HepG2 (cell line): ENCODE measurements around the gene PLK4.
"Not testable (repeated sequence)": the region's sequence is repeated elsewhere in the genome, so short reads cannot be mapped to it uniquely, and the experiment has no call there.

Experiments
- EZH2 ChIP-seq: conservative IDR thresholded peaks from 2 replicates; pipeline ENCODE4 v1.6.1; 2012; ENCODE audit warnings: mild to moderate bottlenecking, low read depth, low read length, moderate library complexity
- GABPB1 ChIP-seq: IDR thresholded peaks from 2 replicates; pipeline ENCODE4 v1.6.1; 2016; ENCODE audit warnings: mild to moderate bottlenecking, missing genetic modification reagents, moderate library complexity, missing compliant biosample characterization
- ZNF547 ChIP-seq: sonication (generic); formaldehyde crosslinking; IDR thresholded peaks from 2 replicates; pipeline ENCODE4 v1.5.1; 2020; ENCODE audit warnings: mild to moderate bottlenecking, missing genetic modification reagents
- TF ChIP-seq, protein P1 (sequence below): IDR thresholded peaks from 2 replicates; pipeline ENCODE4 v1.6.1; 2012; ENCODE audit warnings: inconsistent platforms

DNA sequence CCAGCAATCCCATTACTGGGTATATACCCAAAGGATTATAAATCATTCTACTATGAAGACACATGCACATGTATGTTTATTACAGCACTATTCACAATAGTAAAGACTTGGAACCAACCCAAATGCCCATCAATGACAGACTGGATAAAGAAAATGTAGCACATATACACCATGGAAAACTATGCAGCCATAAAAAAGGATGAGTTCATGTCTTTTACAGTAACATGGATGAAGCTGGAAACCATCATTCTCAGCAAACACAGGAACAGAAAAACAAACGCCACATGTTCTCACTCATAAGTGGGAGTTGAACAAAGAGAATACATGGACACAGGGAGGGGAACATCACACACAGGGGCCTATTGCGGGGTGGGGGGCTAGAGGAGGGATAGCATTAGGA is 45.0 kb downstream of the PLK4 start:
- TF ChIP-seq, protein P1, sequence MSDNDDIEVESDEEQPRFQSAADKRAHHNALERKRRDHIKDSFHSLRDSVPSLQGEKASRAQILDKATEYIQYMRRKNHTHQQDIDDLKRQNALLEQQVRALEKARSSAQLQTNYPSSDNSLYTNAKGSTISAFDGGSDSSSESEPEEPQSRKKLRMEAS = not testable (repeated sequence)
- not testable (repeated sequence) for TF ChIP-seq EZH2; GABPB1 (CRISPR knock-in tag); ZNF547 (CRISPR knock-in tag)
